Breast epithelium (tissue), 3 donors: ENCODE results near the gene ZSWIM8.

Source experiments
- CTCF ChIP-seq, 3 donors: fragments of 450-650 bp; IDR thresholded peaks; one replicate each; pipeline ENCODE4 v1.5.1; 2016 to 2017; ENCODE audit warnings: antibody characterized with exemption in 3 of 3, mild to moderate bottlenecking in 3 of 3, moderate library complexity in 3 of 3
- POLR2AphosphoS5 ChIP-seq, 3 donors: sonication (generic); formaldehyde crosslinking; IDR thresholded peaks; one replicate each; pipeline ENCODE4 v1.6.1; 2017; ENCODE audit warnings: antibody characterized with exemption in 3 of 3

GRCh38 chr10:73759512-73760115 is 25.8 kb upstream of the ZSWIM8 start:
- TF ChIP-seq CTCF (IDR thresholded peaks at IDR 0.05), result no peak
- no peak for TF ChIP-seq POLR2AphosphoS5 (IDR thresholded peaks at IDR 0.05)
